Measurements from ENCODE around the gene ECE2. TPM values are rescaled to one million over a fixed set of nuclear protein-coding genes. Genes with fewer than 3 reads are reported as not detected.

ECE2 gene
- polyA plus RNA-seq, 1 donor from 2014 or later = 0.22 TPM

DNA sequence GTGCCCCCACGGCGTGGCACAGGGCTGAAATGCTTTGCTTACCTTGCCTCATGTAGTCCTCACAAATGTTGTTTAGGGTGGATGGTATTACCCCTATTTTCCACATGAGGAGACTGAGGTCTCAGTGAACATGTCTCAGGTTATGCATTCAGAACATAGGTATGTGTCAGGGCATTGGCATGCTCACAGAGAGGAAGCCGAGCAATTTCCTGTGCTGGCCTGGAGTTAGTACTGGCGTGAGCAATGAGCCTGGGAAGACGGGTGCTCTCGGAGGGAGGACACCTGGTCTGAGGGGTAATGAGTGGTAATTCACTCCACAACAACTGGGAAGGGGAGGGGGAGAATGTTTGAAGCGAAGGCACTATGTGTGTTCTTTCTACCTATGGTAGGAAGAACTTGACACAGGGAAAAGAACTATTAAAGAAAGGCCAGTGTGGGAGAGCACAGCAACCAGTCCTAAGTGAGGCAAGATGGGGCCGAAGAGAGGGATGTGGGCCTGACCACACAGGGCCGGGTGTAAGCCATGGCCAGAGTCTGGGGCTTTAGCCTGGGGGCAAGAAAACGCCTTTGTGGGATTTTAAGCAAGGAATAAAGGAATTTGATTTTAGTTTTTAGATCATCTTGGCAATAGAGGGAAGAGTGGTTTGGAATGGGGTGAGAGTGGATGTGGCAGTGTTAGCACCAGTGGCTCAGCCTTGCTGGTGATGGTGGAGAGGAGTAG, 56.7 kb downstream of the ECE2 start:
- Histone ChIP-seq H3K9me3 (ENCODE audit: low read length) (no peaks in the 10 kb centered on the region), H3K4me3 (ENCODE audit: low read length) (no peak overlapping the region), H2AFZ (ENCODE audit: low read depth, low read length) (no peak overlapping the region), H3K27me3 (ENCODE audit: insufficient read depth, low read depth, low read length) (no peaks in the 10 kb centered on the region), H4K20me1 (ENCODE audit: insufficient read depth) (no peaks in the 10 kb centered on the region), H3K4me2 (ENCODE audit: low read length) (no peak overlapping the region), H3K9ac (ENCODE audit: low read length) (no peak overlapping the region), H3K36me3 (ENCODE audit: insufficient read depth, low read length) (no peaks in the 10 kb centered on the region), H3F3A (ENCODE audit: insufficient read depth, low read length, poor library complexity, severe bottlenecking) (peaks cover 10% of the 10 kb centered on the region), H3K27ac (ENCODE audit: low read length) (no peak overlapping the region), H3K79me2 (replicated peaks; ENCODE audit: insufficient read depth, low read length) (peaks cover 11% of the 10 kb centered on the region), H3K9me2 (ENCODE audit: insufficient read depth, low read length) (no peaks in the 10 kb centered on the region)
- no peak for TF ChIP-seq EP300 (conservative IDR thresholded peaks at IDR 0.05; ENCODE audit: poor library complexity, severe bottlenecking)
- no peak for TF ChIP-seq MXI1 (conservative IDR thresholded peaks at IDR 0.05; ENCODE audit: poor library complexity, severe bottlenecking)
- no peak for TF ChIP-seq POLR2AphosphoS5 (IDR thresholded peaks at IDR 0.05)
- TF ChIP-seq, protein P1, sequence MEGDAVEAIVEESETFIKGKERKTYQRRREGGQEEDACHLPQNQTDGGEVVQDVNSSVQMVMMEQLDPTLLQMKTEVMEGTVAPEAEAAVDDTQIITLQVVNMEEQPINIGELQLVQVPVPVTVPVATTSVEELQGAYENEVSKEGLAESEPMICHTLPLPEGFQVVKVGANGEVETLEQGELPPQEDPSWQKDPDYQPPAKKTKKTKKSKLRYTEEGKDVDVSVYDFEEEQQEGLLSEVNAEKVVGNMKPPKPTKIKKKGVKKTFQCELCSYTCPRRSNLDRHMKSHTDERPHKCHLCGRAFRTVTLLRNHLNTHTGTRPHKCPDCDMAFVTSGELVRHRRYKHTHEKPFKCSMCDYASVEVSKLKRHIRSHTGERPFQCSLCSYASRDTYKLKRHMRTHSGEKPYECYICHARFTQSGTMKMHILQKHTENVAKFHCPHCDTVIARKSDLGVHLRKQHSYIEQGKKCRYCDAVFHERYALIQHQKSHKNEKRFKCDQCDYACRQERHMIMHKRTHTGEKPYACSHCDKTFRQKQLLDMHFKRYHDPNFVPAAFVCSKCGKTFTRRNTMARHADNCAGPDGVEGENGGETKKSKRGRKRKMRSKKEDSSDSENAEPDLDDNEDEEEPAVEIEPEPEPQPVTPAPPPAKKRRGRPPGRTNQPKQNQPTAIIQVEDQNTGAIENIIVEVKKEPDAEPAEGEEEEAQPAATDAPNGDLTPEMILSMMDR (IDR thresholded peaks at IDR 0.05; ENCODE audit: poor library complexity, severe bottlenecking) = no peak
- TF ChIP-seq RAD21 (conservative IDR thresholded peaks at IDR 0.05) = no peak
- no peak for TF ChIP-seq TAF1 (IDR thresholded peaks at IDR 0.05; ENCODE audit: low read depth)
- TF ChIP-seq, protein P2, sequence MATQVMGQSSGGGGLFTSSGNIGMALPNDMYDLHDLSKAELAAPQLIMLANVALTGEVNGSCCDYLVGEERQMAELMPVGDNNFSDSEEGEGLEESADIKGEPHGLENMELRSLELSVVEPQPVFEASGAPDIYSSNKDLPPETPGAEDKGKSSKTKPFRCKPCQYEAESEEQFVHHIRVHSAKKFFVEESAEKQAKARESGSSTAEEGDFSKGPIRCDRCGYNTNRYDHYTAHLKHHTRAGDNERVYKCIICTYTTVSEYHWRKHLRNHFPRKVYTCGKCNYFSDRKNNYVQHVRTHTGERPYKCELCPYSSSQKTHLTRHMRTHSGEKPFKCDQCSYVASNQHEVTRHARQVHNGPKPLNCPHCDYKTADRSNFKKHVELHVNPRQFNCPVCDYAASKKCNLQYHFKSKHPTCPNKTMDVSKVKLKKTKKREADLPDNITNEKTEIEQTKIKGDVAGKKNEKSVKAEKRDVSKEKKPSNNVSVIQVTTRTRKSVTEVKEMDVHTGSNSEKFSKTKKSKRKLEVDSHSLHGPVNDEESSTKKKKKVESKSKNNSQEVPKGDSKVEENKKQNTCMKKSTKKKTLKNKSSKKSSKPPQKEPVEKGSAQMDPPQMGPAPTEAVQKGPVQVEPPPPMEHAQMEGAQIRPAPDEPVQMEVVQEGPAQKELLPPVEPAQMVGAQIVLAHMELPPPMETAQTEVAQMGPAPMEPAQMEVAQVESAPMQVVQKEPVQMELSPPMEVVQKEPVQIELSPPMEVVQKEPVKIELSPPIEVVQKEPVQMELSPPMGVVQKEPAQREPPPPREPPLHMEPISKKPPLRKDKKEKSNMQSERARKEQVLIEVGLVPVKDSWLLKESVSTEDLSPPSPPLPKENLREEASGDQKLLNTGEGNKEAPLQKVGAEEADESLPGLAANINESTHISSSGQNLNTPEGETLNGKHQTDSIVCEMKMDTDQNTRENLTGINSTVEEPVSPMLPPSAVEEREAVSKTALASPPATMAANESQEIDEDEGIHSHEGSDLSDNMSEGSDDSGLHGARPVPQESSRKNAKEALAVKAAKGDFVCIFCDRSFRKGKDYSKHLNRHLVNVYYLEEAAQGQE (IDR thresholded peaks at IDR 0.05; ENCODE audit: borderline replicate concordance) = no peak
- TF ChIP-seq SMC3 (conservative IDR thresholded peaks at IDR 0.05; ENCODE audit: poor library complexity) = no peak
- TF ChIP-seq EZH2 (IDR thresholded peaks at IDR 0.05; ENCODE audit: borderline replicate concordance, insufficient read depth, low read length, poor library complexity, severe bottlenecking) = no peak

DNA sequence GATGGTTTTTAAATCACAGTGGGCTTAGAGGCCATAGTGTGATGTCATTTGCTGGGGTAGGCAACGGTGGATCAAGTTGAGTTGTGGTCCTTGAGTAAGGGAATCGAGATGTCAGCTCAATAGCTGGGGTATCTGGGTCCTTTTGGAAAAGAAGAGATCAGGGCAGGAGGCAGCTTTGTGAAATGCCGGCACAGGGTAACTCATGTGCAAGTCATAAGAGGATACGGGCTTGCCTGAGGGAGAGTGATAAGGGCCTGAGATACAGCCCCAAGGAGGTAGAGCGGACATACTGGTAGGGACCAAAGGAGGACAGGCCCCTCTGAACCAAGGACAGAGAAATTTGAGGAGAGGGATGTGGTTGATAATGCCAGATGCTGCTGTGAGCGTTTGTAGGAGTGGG, 57.4 kb downstream of the ECE2 start:
- H3K9me3 ChIP-seq (ENCODE audit: low read length) = no peaks in the 10 kb centered on the region
- H4K20me1 ChIP-seq (ENCODE audit: insufficient read depth) = no peaks in the 10 kb centered on the region
- no peaks in the 10 kb centered on the region for H3K36me3 ChIP-seq (ENCODE audit: insufficient read depth, low read length)
- no peak overlapping the region for H3K4me2 ChIP-seq (ENCODE audit: low read length)
- no peaks in the 10 kb centered on the region for H3K9me2 ChIP-seq (ENCODE audit: insufficient read depth, low read length)
- no peak overlapping the region for H3K9ac ChIP-seq (ENCODE audit: low read length)
- H2AFZ ChIP-seq (ENCODE audit: low read depth, low read length) = no peak overlapping the region
- H3K27me3 ChIP-seq (ENCODE audit: insufficient read depth, low read depth, low read length) = no peaks in the 10 kb centered on the region
- peaks cover 10% of the 10 kb centered on the region for H3F3A ChIP-seq (ENCODE audit: insufficient read depth, low read length, poor library complexity, severe bottlenecking)
- H3K79me2 ChIP-seq (replicated peaks; ENCODE audit: insufficient read depth, low read length) = peaks cover 18% of the 10 kb centered on the region
- TF ChIP-seq, protein P1 (IDR thresholded peaks at IDR 0.05; ENCODE audit: poor library complexity, severe bottlenecking) = no peak
- TF ChIP-seq, protein P2 (IDR thresholded peaks at IDR 0.05; ENCODE audit: borderline replicate concordance) = no peak
- TF ChIP-seq RAD21 (conservative IDR thresholded peaks at IDR 0.05) = no peak
- TF ChIP-seq EZH2 (IDR thresholded peaks at IDR 0.05; ENCODE audit: borderline replicate concordance, insufficient read depth, low read length, poor library complexity, severe bottlenecking) = no peak
- no peak for TF ChIP-seq EP300 (conservative IDR thresholded peaks at IDR 0.05; ENCODE audit: poor library complexity, severe bottlenecking)
- no peak for TF ChIP-seq POLR2AphosphoS5 (IDR thresholded peaks at IDR 0.05)
- TF ChIP-seq SMC3 (conservative IDR thresholded peaks at IDR 0.05; ENCODE audit: poor library complexity) = no peak
- TF ChIP-seq TAF1 (IDR thresholded peaks at IDR 0.05; ENCODE audit: low read depth) = no peak
- no peak for TF ChIP-seq MXI1 (conservative IDR thresholded peaks at IDR 0.05; ENCODE audit: poor library complexity, severe bottlenecking)
- no peak overlapping the region for H3K27ac ChIP-seq (ENCODE audit: low read length)
- H3K4me3 ChIP-seq (ENCODE audit: low read length) = no peak overlapping the region
